Caco-2 (cell line): Measurements from ENCODE around the gene DNAJC1. TPM values are rescaled to one million over a fixed set of nuclear protein-coding genes. Genes with fewer than 3 reads are reported as not detected.

Experiments used
- BruUV-seq: library from RNA; stranded (reverse); fragments of 400-500 nt; replicated peaks from 2 replicates; lab custom pipeline; 2021; lab: Mats Ljungman, UMichigan
- CTCF ChIA-PET: fragments of 300-600 bp; sonication (Branson Sonifier 250); formaldehyde crosslinking; loops from one replicate; lab custom pipeline; 2022; ENCODE audit warnings: antibody characterized with exemption; lab: Charles Lee
- POLR2A ChIA-PET: fragments of 300-600 bp; sonication (Branson Sonifier 250); formaldehyde crosslinking; loops from one replicate; lab custom pipeline; 2022; ENCODE audit warnings: antibody characterized with exemption; lab: Charles Lee
- DNase-seq, 2 experiments: peaks; one replicate each; pipeline versions ENCODE4 v3.0.0 to v3.0.0-alpha.2; 2020 to 2022
- H3K27me3 ChIP-seq: replicated peaks from 2 replicates; pipeline ENCODE4 v1.6.0; 2011; ENCODE audit warnings: low read length; ENCODE audit not compliant: control insufficient read depth, insufficient read depth
- H3K36me3 ChIP-seq: 2 replicates; pipeline ENCODE4 v1.5.1; 2011; ENCODE audit warnings: low read length; ENCODE audit not compliant: control insufficient read depth, insufficient read depth
- H3K4me1 ChIP-seq: fragments of 250-450 bp; sonication (Bioruptor Pico); 2 replicates; pipeline ENCODE4 v1.5.1; 2020; ENCODE audit warnings: mild to moderate bottlenecking
- H3K4me3 ChIP-seq: 2 replicates; pipeline ENCODE4 v1.5.1; 2011; ENCODE audit warnings: low read depth, mild to moderate bottlenecking, control low read depth, low read length
- H3K9me3 ChIP-seq: fragments of 250-450 bp; sonication (Bioruptor Pico); 2 replicates; pipeline ENCODE4 v1.5.1; 2020; ENCODE audit warnings: mild to moderate bottlenecking, moderate library complexity
- H3K27ac Mint-ChIP-seq: one replicate; pipeline ENCODE4 v1.8.0; 2022; ENCODE audit warnings: mixed read lengths; ENCODE audit not compliant: unreplicated experiment
- H3K27me3 Mint-ChIP-seq: one replicate; pipeline ENCODE4 v1.8.0; 2022; ENCODE audit warnings: mixed read lengths; ENCODE audit not compliant: insufficient read depth, unreplicated experiment
- H3K36me3 Mint-ChIP-seq: one replicate; pipeline ENCODE4 v1.8.0; 2022; ENCODE audit warnings: mild to moderate bottlenecking, mixed read lengths; ENCODE audit not compliant: insufficient read depth, unreplicated experiment
- H3K4me1 Mint-ChIP-seq: one replicate; pipeline ENCODE4 v1.8.0; 2022; ENCODE audit warnings: low read depth, mixed read lengths; ENCODE audit not compliant: unreplicated experiment
- H3K4me3 Mint-ChIP-seq: one replicate; pipeline ENCODE4 v1.8.0; 2022; ENCODE audit warnings: mild to moderate bottlenecking, moderate library complexity, mixed read lengths; ENCODE audit not compliant: unreplicated experiment
- H3K9me3 Mint-ChIP-seq: one replicate; pipeline ENCODE4 v1.8.0; 2022; ENCODE audit warnings: mixed read lengths; ENCODE audit not compliant: unreplicated experiment
- intact Hi-C: fragments of 100-400 bp; cut with micrococcal nuclease; formaldehyde crosslinking; loops from one replicate; pipeline ENCODE4 v1.10.0; 2022; ENCODE audit not compliant: unreplicated experiment
- total RNA-seq: library from RNA; stranded (reverse); gene quantifications from 2 replicates; pipeline ENCODE4 v1.2.3, GENCODE V29; 2022
- TF ChIP-seq, protein P1 (sequence below), 2 experiments: fragments of 200-600 bp in 1 of 2; IDR thresholded peaks; 1 replicate in 1 of 2; 2 replicates in 1 of 2; pipeline versions ENCODE4 v1.5.1 to v1.8.0; 2011 to 2022; ENCODE audit warnings: antibody characterized with exemption in 1 of 2, control low read depth in 1 of 2, inconsistent platforms in 1 of 2, low read depth in 1 of 2, low read length in 1 of 2, mild to moderate bottlenecking in 1 of 2, moderate library complexity in 1 of 2; ENCODE audit not compliant: insufficient read depth in 1 of 2, severe bottlenecking in 1 of 2, unreplicated experiment in 1 of 2

DNAJC1 gene
- total RNA-seq, 1 experiment from 2014 or later, result 50.7 TPM

DNA sequence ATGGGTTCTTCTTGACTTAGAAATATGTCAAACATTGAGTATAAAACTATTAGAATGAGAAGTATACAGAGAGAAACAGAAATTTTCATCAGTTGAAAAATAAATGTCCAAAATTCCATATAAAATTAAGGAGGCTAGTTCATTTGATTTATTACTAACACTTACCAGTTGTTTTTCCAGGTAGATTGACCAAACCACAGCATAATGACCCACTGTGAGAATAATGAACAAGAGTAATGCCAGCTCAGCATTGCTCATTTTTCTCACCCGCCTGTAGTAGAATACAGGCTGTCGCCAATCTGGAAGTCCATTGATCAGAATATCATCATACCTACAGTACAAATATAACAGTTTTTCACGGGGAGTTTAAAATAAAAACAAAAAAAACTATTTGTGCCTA is 82.9 kb downstream of the DNAJC1 start:
- H3K27ac Mint-ChIP-seq, result no peak overlapping the region
- ChIA-PET POLR2A (interaction anchor here (0.5 kb wide), 1 partner anchor 1066 kb away, joined by 7 read pairs; no protein-coding TSS in a partner anchor), CTCF (no interaction called here)
- H3K9me3 ChIP-seq, result no peaks in the 10 kb centered on the region
- no peak overlapping the region for H3K4me3 Mint-ChIP-seq
- TF ChIP-seq, protein P1, sequence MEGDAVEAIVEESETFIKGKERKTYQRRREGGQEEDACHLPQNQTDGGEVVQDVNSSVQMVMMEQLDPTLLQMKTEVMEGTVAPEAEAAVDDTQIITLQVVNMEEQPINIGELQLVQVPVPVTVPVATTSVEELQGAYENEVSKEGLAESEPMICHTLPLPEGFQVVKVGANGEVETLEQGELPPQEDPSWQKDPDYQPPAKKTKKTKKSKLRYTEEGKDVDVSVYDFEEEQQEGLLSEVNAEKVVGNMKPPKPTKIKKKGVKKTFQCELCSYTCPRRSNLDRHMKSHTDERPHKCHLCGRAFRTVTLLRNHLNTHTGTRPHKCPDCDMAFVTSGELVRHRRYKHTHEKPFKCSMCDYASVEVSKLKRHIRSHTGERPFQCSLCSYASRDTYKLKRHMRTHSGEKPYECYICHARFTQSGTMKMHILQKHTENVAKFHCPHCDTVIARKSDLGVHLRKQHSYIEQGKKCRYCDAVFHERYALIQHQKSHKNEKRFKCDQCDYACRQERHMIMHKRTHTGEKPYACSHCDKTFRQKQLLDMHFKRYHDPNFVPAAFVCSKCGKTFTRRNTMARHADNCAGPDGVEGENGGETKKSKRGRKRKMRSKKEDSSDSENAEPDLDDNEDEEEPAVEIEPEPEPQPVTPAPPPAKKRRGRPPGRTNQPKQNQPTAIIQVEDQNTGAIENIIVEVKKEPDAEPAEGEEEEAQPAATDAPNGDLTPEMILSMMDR (IDR thresholded peaks at IDR 0.05; ENCODE audit: insufficient read depth in 1 of 2, low read depth in 1 of 2, low read length in 1 of 2, severe bottlenecking in 1 of 2, unreplicated experiment in 1 of 2), result no peak
- BruUV-seq, result no TSS peak
- H3K36me3 ChIP-seq, result no peaks in the 10 kb centered on the region
- intact Hi-C loops, result no loop called here
- H3K36me3 Mint-ChIP-seq, result no peaks in the 10 kb centered on the region
- no peaks in the 10 kb centered on the region for H3K27me3 ChIP-seq
- H3K4me3 ChIP-seq, result no peak overlapping the region
- no peaks in the 10 kb centered on the region for H3K9me3 Mint-ChIP-seq
- DNase-seq, result no peak
- H3K4me1 ChIP-seq, result no peaks in the 10 kb centered on the region
- no peaks in the 10 kb centered on the region for H3K4me1 Mint-ChIP-seq
- no peaks in the 10 kb centered on the region for H3K27me3 Mint-ChIP-seq

DNA sequence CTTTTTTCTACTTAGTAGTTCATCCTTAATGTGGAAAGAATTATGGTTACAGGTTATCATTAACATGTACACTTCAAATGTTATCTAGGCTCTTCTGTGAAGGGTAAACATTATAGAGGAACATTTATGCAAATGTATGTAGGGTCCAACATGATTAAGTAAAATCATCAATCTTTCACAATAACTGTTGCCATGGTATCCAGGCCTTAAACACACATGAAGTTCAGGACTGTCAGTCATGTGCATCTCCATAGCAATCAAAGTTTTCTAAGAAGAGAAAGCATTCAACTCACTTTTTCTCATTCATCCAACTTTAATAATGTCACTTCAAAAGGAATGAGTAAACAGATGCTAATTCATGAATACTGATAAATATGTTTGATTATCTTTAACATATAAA is 83.6 kb downstream of the DNAJC1 start:
- no peaks in the 10 kb centered on the region for H3K27me3 ChIP-seq
- POLR2A ChIA-PET, result no interaction called here
- H3K27me3 Mint-ChIP-seq, result no peaks in the 10 kb centered on the region
- H3K36me3 Mint-ChIP-seq, result no peaks in the 10 kb centered on the region
- intact Hi-C loops, result no loop called here
- CTCF ChIA-PET, result no interaction called here
- no peaks in the 10 kb centered on the region for H3K36me3 ChIP-seq
- H3K4me1 ChIP-seq, result no peaks in the 10 kb centered on the region
- TF ChIP-seq, protein P1 (IDR thresholded peaks at IDR 0.05; ENCODE audit: insufficient read depth in 1 of 2, low read depth in 1 of 2, low read length in 1 of 2, severe bottlenecking in 1 of 2, unreplicated experiment in 1 of 2), result no peak
- H3K4me3 Mint-ChIP-seq, result no peak overlapping the region
- H3K4me1 Mint-ChIP-seq, result no peaks in the 10 kb centered on the region
- DNase-seq, result no peak
- no peak overlapping the region for H3K4me3 ChIP-seq
- no peak overlapping the region for H3K27ac Mint-ChIP-seq
- no TSS peak for BruUV-seq
- H3K9me3 ChIP-seq, result no peaks in the 10 kb centered on the region
- no peaks in the 10 kb centered on the region for H3K9me3 Mint-ChIP-seq

DNA sequence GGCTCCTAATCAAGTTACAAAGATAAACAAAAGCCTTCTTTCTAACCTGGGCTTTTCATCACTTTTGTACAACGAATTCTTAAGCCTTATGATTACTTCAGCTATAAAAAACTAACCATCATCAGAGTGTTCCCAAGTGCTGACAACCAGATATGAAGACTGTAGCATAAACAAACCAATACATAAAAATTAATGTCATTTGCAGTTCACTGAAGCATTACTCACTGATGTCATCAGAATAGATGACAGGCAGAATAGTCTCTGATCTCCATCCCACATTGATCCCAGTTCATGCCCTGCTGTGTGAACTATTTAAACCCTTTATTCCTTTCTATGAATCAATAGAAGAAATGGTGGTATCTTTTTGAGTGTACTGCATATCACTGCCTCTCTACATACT is 84.4 kb downstream of the DNAJC1 start:
- Mint-ChIP-seq H3K27ac (no peak overlapping the region), H3K9me3 (no peaks in the 10 kb centered on the region), H3K4me3 (no peak overlapping the region), H3K27me3 (no peaks in the 10 kb centered on the region), H3K36me3 (no peaks in the 10 kb centered on the region), H3K4me1 (peaks cover under 1% of the 10 kb centered on the region)
- intact Hi-C loops, result no loop called here
- peaks cover 3% of the 10 kb centered on the region; the same call in 1 of the 2 replicates for H3K4me1 ChIP-seq
- H3K9me3 ChIP-seq, result no peaks in the 10 kb centered on the region
- ChIA-PET POLR2A (no interaction called here), CTCF (no interaction called here)
- TF ChIP-seq, protein P1 (IDR thresholded peaks at IDR 0.05; ENCODE audit: insufficient read depth in 1 of 2, low read depth in 1 of 2, low read length in 1 of 2, severe bottlenecking in 1 of 2, unreplicated experiment in 1 of 2), result no peak
- BruUV-seq, result no TSS peak
- no peak for DNase-seq
- H3K27me3 ChIP-seq, result no peaks in the 10 kb centered on the region
- no peaks in the 10 kb centered on the region for H3K36me3 ChIP-seq
- no peak overlapping the region for H3K4me3 ChIP-seq
